GM23338 (cell line): ENCODE data around the gene SUGCT. TPM values are rescaled to one million over a fixed set of nuclear protein-coding genes. Genes with fewer than 3 reads are reported as not detected.

Experiments
- ETS1 ChIP-seq: IDR thresholded peaks from 2 replicates; pipeline ENCODE4 v1.6.1; 2016; ENCODE audit warnings: antibody characterized with exemption
- EZH2 ChIP-seq: fragments of 200-600 bp; sonication (generic); IDR thresholded peaks from one replicate; pipeline ENCODE4 v1.8.0; 2017; ENCODE audit warnings: antibody characterized with exemption, mild to moderate bottlenecking, low read depth; ENCODE audit not compliant: unreplicated experiment
- EZH2phosphoT487 ChIP-seq: fragments of 200-600 bp; sonication (generic); IDR thresholded peaks from one replicate; pipeline ENCODE4 v1.8.1; 2018; ENCODE audit warnings: antibody characterized with exemption; ENCODE audit not compliant: unreplicated experiment
- NANOG ChIP-seq: IDR thresholded peaks from 2 replicates; pipeline ENCODE4 v1.6.1; 2016; ENCODE audit warnings: antibody characterized with exemption, borderline replicate concordance
- POLR2AphosphoS5 ChIP-seq: IDR thresholded peaks from 2 replicates; pipeline ENCODE4 v1.6.1; 2016; ENCODE audit warnings: antibody characterized with exemption, low read depth
- REST ChIP-seq: IDR thresholded peaks from one replicate; pipeline ENCODE4 v1.6.1; 2018; ENCODE audit warnings: antibody characterized with exemption; ENCODE audit not compliant: unreplicated experiment
- STAT1 ChIP-seq: IDR thresholded peaks from one replicate; pipeline ENCODE4 v1.6.1; 2016; ENCODE audit warnings: antibody characterized with exemption; ENCODE audit not compliant: unreplicated experiment
- ZNF114 ChIP-seq: fragments of 250-450 bp; sonication (Bioruptor Pico); IDR thresholded peaks from 2 replicates; pipeline ENCODE4 v1.5.0; 2020; ENCODE audit warnings: mild to moderate bottlenecking, moderate library complexity
- ZNF462 ChIP-seq: fragments of 250-450 bp; sonication (Bioruptor Pico); IDR thresholded peaks from 2 replicates; pipeline ENCODE4 v1.5.0; 2020; ENCODE audit warnings: mild to moderate bottlenecking, moderate library complexity
- polyA plus RNA-seq: library from polyadenylated mRNA; unstranded; fragments of >200 nt; fragmentation: Nextera tagmentation; extraction: Ambion mirVana; gene quantifications from 2 replicates; pipeline ENCODE4 v1.2.1, GENCODE V29; 2016
- total RNA-seq: library from RNA; depleted of rRNA; stranded (reverse); fragments of >200 nt; shearing (Covaris generic); gene quantifications from 2 replicates; pipeline ENCODE4 v1.2.3, GENCODE V29; 2014

Gene SUGCT
- total and polyA plus RNA-seq, 2 experiments from 2014 or later: 4.2 to 5.6 TPM

- no peak for TF ChIP-seq ZNF462 (CRISPR knock-in tag)
- no peak for TF ChIP-seq NANOG
- no peak for TF ChIP-seq REST
- no peak for TF ChIP-seq POLR2AphosphoS5
- no peak for TF ChIP-seq ZNF114
- TF ChIP-seq STAT1: no peak
- no peak for TF ChIP-seq ETS1
- no peak for TF ChIP-seq EZH2
- TF ChIP-seq EZH2phosphoT487: no peak
These were observed 623.8 kb downstream of the SUGCT start (continued) for GRCh38 chr7:40758590-40758989.
